KMS-11 (cell line): Measurements from ENCODE around the gene TRAPPC5.

Experiments
- H2AFZ ChIP-seq: fragments of 200-600 bp; sonication (generic); 2 replicates; pipeline ENCODE4 v1.6.1; 2016; ENCODE audit warnings: antibody characterized with exemption, mixed run types, low read depth
- H3K27ac ChIP-seq: fragments of 200-600 bp; sonication (generic); 2 replicates; pipeline ENCODE4 v1.6.1; 2016; ENCODE audit warnings: mild to moderate bottlenecking, mixed run types
- H3K27me3 ChIP-seq: fragments of 200-600 bp; sonication (generic); 2 replicates; pipeline ENCODE4 v1.6.1; 2017; ENCODE audit warnings: mild to moderate bottlenecking, low read depth, mixed run types, moderate library complexity; ENCODE audit not compliant: insufficient read depth
- H3K36me3 ChIP-seq: fragments of 200-600 bp; sonication (generic); 2 replicates; pipeline ENCODE4 v1.6.1; 2017; ENCODE audit warnings: mild to moderate bottlenecking, mixed run types; ENCODE audit not compliant: insufficient read depth
- H3K4me1 ChIP-seq: fragments of 200-600 bp; sonication (generic); 2 replicates; pipeline ENCODE4 v1.6.1; 2016; ENCODE audit warnings: mild to moderate bottlenecking, low read depth, mixed run types; ENCODE audit not compliant: poor library complexity, severe bottlenecking
- H3K4me2 ChIP-seq: fragments of 200-600 bp; sonication (generic); 2 replicates; pipeline ENCODE4 v1.7.0; 2016; ENCODE audit warnings: mild to moderate bottlenecking, mixed run types
- H3K4me3 ChIP-seq: fragments of 200-600 bp; sonication (generic); IDR thresholded peaks from 2 replicates; pipeline ENCODE4 v1.6.1; 2017; ENCODE audit warnings: low read depth, low read length, mixed read lengths; ENCODE audit not compliant: insufficient read depth
- H3K79me2 ChIP-seq: fragments of 200-600 bp; sonication (generic); 2 replicates; pipeline ENCODE4 v1.6.1; 2016; ENCODE audit warnings: low read depth, mixed run types; ENCODE audit not compliant: insufficient read depth
- H3K9ac ChIP-seq: fragments of 200-600 bp; sonication (generic); 2 replicates; pipeline ENCODE4 v1.6.1; 2016; ENCODE audit warnings: mild to moderate bottlenecking, mixed run types
- H4K20me1 ChIP-seq: fragments of 200-600 bp; sonication (generic); 2 replicates; pipeline ENCODE4 v1.6.1; 2016; ENCODE audit warnings: mild to moderate bottlenecking, mixed run types; ENCODE audit not compliant: insufficient read depth
- CTCF ChIP-seq: fragments of 200-600 bp; sonication (generic); conservative IDR thresholded peaks from 2 replicates; pipeline ENCODE4 v1.6.1; 2017; ENCODE audit warnings: low read depth, mild to moderate bottlenecking, antibody characterized with exemption, low read length, moderate library complexity, mixed read lengths

TRAPPC5 gene

GRCh38 chr19:7698583-7698982 lies 17.9 kb downstream of the TRAPPC5 start:
- H3K36me3 ChIP-seq: no peaks in the 10 kb centered on the region
- H2AFZ ChIP-seq: no peak overlapping the region
- no peaks in the 10 kb centered on the region for H4K20me1 ChIP-seq
- TF ChIP-seq CTCF: no peak
- H3K9ac ChIP-seq: no peak overlapping the region
- H3K4me2 ChIP-seq: no peak overlapping the region
- H3K27ac ChIP-seq: no peak overlapping the region
- no peaks in the 10 kb centered on the region for H3K4me1 ChIP-seq
- H3K27me3 ChIP-seq: peaks cover 55% of the 10 kb centered on the region
- H3K79me2 ChIP-seq: no peaks in the 10 kb centered on the region
- H3K4me3 ChIP-seq: no peak overlapping the region

DNA sequence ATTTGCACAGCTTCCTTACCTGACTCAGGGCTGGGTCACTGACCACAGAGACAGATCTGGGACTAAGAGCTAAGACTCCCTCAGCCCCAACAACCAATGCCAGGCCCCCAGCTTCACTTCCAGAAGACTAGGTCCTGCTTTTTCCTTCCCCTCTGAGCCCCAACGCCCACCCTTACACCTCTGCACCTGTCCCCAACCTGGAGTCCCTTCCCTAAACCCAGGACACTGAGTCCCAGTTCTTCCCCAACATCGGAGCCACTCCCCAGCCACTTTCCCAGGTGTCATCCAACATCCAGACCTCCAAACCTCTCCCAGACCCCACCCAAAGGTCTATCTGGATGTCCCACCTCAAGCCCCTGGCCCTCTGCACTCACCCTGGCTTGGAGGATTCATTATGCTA lies 18.4 kb downstream of the TRAPPC5 start:
- Histone ChIP-seq H3K4me2 (no peak overlapping the region), H3K9ac (no peak overlapping the region), H4K20me1 (no peaks in the 10 kb centered on the region), H3K27me3 (peaks cover 55% of the 10 kb centered on the region), H2AFZ (no peak overlapping the region), H3K27ac (no peak overlapping the region), H3K36me3 (no peaks in the 10 kb centered on the region), H3K4me3 (no peak overlapping the region), H3K79me2 (no peaks in the 10 kb centered on the region), H3K4me1 (no peaks in the 10 kb centered on the region)
- TF ChIP-seq CTCF: no peak

DNA sequence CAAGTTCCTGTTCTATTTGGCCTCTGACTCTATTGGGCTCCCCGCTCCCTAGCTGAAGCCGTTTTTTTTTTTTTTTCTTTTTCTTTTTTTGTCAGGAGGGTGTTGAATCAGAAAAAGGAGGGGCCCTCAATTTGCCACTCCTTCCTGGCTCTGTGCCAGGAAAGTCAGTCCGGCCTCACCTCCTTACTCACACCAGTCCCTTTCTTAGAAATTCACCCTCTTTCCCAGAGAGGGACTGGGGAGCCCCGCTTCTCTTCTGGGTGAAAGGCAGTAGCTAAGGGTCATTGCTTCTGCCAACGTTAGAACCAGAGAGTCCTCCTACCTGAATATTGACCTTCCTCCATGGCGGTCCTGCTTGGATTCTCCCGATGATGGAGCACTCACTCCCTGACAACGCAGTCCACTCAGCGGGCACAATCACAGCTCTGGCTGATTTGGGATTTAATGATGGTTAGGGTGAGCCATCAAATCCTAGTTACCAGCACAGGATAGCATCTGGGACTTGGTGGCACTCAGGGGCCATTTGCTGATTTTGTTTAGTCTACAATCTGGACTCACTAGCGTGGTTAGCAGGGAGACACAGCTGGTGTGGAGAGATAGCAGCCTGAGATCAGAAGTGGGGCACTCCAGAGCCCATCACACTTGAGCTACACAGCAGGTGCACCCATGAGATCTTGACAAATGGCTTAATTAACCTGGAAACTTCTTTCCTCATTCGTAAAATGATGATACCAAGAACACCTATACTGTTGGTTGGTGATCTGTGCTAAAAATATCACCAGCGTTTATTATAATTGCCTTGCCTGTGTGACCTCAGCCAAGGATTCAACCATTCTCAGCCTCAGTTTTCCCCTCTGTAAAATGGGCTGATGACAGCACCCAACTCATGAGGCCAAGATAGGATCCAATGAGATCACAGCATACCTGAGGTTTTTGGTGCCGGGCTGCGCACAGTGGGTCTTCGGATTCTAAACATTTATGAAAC lies 19.1 kb downstream of the TRAPPC5 start:
- Histone ChIP-seq H3K9ac (no peak overlapping the region), H3K27ac (no peak overlapping the region), H3K4me2 (no peak overlapping the region), H4K20me1 (no peaks in the 10 kb centered on the region), H2AFZ (no peak overlapping the region), H3K4me1 (no peaks in the 10 kb centered on the region), H3K4me3 (no peak overlapping the region), H3K27me3 (peaks cover 55% of the 10 kb centered on the region), H3K79me2 (no peaks in the 10 kb centered on the region), H3K36me3 (no peaks in the 10 kb centered on the region)
- TF ChIP-seq CTCF: no peak

GRCh38 chr19:7701049-7701653 lies 20.5 kb downstream of the TRAPPC5 start:
- Histone ChIP-seq H3K4me3 (no peak overlapping the region), H3K9ac (no peak overlapping the region), H3K36me3 (no peaks in the 10 kb centered on the region), H4K20me1 (no peaks in the 10 kb centered on the region), H3K4me1 (no peaks in the 10 kb centered on the region), H3K27ac (no peak overlapping the region), H3K4me2 (no peak overlapping the region), H3K79me2 (no peaks in the 10 kb centered on the region), H3K27me3 (peaks cover 48% of the 10 kb centered on the region), H2AFZ (no peak overlapping the region)
- TF ChIP-seq CTCF: no peak
